ENCODE data around the gene TRAPPC2B.

The TRAPPC2B gene

DNA sequence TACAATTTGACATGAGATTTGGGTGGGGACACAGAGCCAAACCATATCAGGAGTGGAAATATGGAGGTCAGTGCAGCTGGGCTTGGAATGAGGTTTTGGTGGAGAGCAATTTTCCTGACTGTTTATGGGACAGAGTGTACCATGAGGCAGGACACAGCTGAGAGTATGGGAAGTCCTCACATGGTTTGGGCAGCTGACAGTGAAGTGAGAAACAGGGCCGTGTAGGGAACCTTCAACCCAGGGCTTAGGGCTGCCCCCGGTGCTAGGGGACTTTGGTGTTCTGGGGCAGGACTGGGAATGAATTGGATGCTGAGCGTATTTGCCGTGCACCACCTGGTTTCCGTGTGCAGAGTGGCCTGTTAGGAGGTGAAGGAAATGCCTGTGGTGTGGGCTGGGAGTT lies 32.4 kb downstream of the TRAPPC2B start:
- H3K4me3 ChIP-seq (ENCODE audit: low read depth in 1 of 2, low read length in 2 of 2), result no peak overlapping the region
- no peaks in the 10 kb centered on the region for H3K27me3 ChIP-seq (ENCODE audit: control insufficient read depth in 1 of 2, insufficient read depth in 2 of 2, low read length in 2 of 2)
- H3K9me3 ChIP-seq (ENCODE audit: control insufficient read depth in 1 of 2, low read length in 2 of 2), result peaks cover 30 to 33% of the 10 kb centered on the region in 2 donors
- H3K36me3 ChIP-seq (ENCODE audit: control insufficient read depth in 1 of 2, insufficient read depth in 2 of 2, low read length in 2 of 2), result peaks cover 41 to 68% of the 10 kb centered on the region in 2 donors
- no peak overlapping the region for H3K27ac ChIP-seq (ENCODE audit: low read depth, low read length)
- H3K9ac ChIP-seq (ENCODE audit: low read depth in 1 of 2, low read length in 2 of 2), result no peak overlapping the region
- H3K4me1 ChIP-seq (ENCODE audit: control insufficient read depth in 1 of 2, insufficient read depth in 2 of 2, low read length in 2 of 2), result peaks cover under 1% of the 10 kb centered on the region in 2 donors

GRCh38 chr19:57398868-57399267 lies 35.5 kb downstream of the TRAPPC2B start:
- Histone ChIP-seq H3K36me3 (ENCODE audit: control insufficient read depth in 1 of 2, insufficient read depth in 2 of 2, low read length in 2 of 2) (peaks cover 41 to 59% of the 10 kb centered on the region in 2 donors), H3K4me1 (ENCODE audit: control insufficient read depth in 1 of 2, insufficient read depth in 2 of 2, low read length in 2 of 2) (no peaks in the 10 kb centered on the region), H3K4me3 (ENCODE audit: low read depth in 1 of 2, low read length in 2 of 2) (no peak overlapping the region), H3K27ac (ENCODE audit: low read depth, low read length) (no peak overlapping the region), H3K9ac (ENCODE audit: low read depth in 1 of 2, low read length in 2 of 2) (no peak overlapping the region), H3K9me3 (ENCODE audit: control insufficient read depth in 1 of 2, low read length in 2 of 2) (peaks cover 39 to 51% of the 10 kb centered on the region in 2 donors), H3K27me3 (ENCODE audit: control insufficient read depth in 1 of 2, insufficient read depth in 2 of 2, low read length in 2 of 2) (no peaks in the 10 kb centered on the region)

DNA sequence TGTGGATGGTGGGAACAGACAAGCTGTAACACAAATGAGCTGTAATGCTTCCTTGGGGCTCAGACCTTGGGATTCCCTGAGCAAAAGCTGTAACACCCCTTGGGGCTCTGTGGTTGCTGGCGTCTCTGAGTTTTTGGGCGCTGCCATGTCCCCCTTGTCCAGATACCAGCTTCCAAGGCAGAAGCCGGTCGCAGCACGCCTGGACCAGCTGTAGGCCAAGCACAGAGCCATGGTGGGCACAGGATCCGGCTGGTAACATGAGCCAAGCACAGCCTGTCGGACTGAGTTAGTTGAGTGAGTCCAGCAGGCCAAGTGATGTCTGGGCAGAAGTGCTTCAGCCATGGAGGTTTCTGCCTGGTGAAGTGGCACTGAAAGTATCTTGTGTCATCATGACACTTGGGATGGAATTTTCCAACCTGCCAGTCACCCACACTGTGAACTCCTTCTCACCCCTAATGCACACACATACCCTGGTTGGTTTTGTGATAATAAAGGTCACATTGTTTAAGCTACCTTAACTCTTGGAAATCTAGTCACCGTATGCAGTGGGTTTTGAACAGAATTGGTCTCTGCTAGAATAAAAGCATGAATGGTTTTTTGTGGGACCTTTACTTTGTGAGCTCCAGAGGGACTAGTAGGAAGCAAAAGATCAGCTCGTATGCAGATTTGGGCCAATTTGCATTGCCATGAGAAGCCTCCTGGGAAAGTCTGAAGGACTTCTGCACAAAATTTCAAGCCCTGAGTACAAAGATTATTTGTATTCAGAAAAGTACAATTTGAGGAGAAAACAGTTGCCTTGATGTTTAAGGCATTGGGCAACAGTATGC lies 40.6 kb downstream of the TRAPPC2B start:
- no peak overlapping the region for H3K9ac ChIP-seq (ENCODE audit: low read depth in 1 of 2, low read length in 2 of 2)
- no peak overlapping the region for H3K4me3 ChIP-seq (ENCODE audit: low read depth in 1 of 2, low read length in 2 of 2)

GRCh38 chr19:57406516-57407123 lies 43.3 kb downstream of the TRAPPC2B start:
- Histone ChIP-seq H3K9ac (ENCODE audit: low read depth in 1 of 2, low read length in 2 of 2) (no peak overlapping the region), H3K4me1 (ENCODE audit: control insufficient read depth in 1 of 2, insufficient read depth in 2 of 2, low read length in 2 of 2) (peaks cover 2 to 7% of the 10 kb centered on the region in 2 donors), H3K27me3 (ENCODE audit: control insufficient read depth in 1 of 2, insufficient read depth in 2 of 2, low read length in 2 of 2) (no peaks in the 10 kb centered on the region), H3K36me3 (ENCODE audit: control insufficient read depth in 1 of 2, insufficient read depth in 2 of 2, low read length in 2 of 2) (no peaks in the 10 kb centered on the region), H3K27ac (ENCODE audit: low read depth, low read length) (no peak overlapping the region), H3K9me3 (ENCODE audit: control insufficient read depth in 1 of 2, low read length in 2 of 2) (peaks cover 11 to 22% of the 10 kb centered on the region in 2 donors), H3K4me3 (ENCODE audit: low read depth in 1 of 2, low read length in 2 of 2) (no peak overlapping the region)

More for the DNA sequence above, 40.6 kb downstream of the TRAPPC2B start:
- no peaks in the 10 kb centered on the region for H3K27me3 ChIP-seq (ENCODE audit: control insufficient read depth in 1 of 2, insufficient read depth in 2 of 2, low read length in 2 of 2)
- H3K27ac ChIP-seq (ENCODE audit: low read depth, low read length), result no peak overlapping the region
- H3K4me1 ChIP-seq (ENCODE audit: control insufficient read depth in 1 of 2, insufficient read depth in 2 of 2, low read length in 2 of 2), result no peaks in the 10 kb centered on the region
- peaks cover 8 to 12% of the 10 kb centered on the region in 2 donors for H3K36me3 ChIP-seq (ENCODE audit: control insufficient read depth in 1 of 2, insufficient read depth in 2 of 2, low read length in 2 of 2)
- peaks cover 14 to 40% of the 10 kb centered on the region in 2 donors for H3K9me3 ChIP-seq (ENCODE audit: control insufficient read depth in 1 of 2, low read length in 2 of 2)

- H3K27ac ChIP-seq (ENCODE audit: low read depth, low read length), result peak within 1 kb of the TSS; percentile 13
Observed at GRCh38 chr19:57410877-57411671, 47.7 kb downstream of the TRAPPC2B start, which contains the start of gene ZNF17. Gene ZNF17 (plus strand): TSS chr19:57411161. CDS start chr19:57413616, 2,455 bp downstream.

More at GRCh38 chr19:57410877-57411671, 47.7 kb downstream of the TRAPPC2B start, which contains the start of gene ZNF17:
- H3K9ac ChIP-seq (ENCODE audit: low read depth in 1 of 2, low read length in 2 of 2), result peak within 1 kb of the TSS; percentile 65 to 79
- peaks cover 6 to 15% of the 10 kb centered on the region in 2 donors for H3K9me3 ChIP-seq (ENCODE audit: control insufficient read depth in 1 of 2, low read length in 2 of 2)
- H3K4me1 ChIP-seq (ENCODE audit: control insufficient read depth in 1 of 2, insufficient read depth in 2 of 2, low read length in 2 of 2), result peaks cover 8 to 14% of the 10 kb centered on the region in 2 donors
- H3K27me3 ChIP-seq (ENCODE audit: control insufficient read depth in 1 of 2, insufficient read depth in 2 of 2, low read length in 2 of 2), result no peaks in the 10 kb centered on the region
- peak within 1 kb of the TSS; percentile 90 to 95 for H3K4me3 ChIP-seq (ENCODE audit: low read depth in 1 of 2, low read length in 2 of 2)
- H3K36me3 ChIP-seq (ENCODE audit: control insufficient read depth in 1 of 2, insufficient read depth in 2 of 2, low read length in 2 of 2), result peaks cover 20 to 23% of the 10 kb centered on the region in 2 donors

All from duodenal mucosa (tissue), 2 donors.